Measurements from ENCODE around the gene GJA4.

GJA4 gene

GRCh38 chr1:34785231-34785874 is 7.4 kb upstream of the GJA4 start:
- Histone ChIP-seq H3K4me2 (ENCODE audit: insufficient read depth, low read length) (no peak overlapping the region), H3K36me3 (ENCODE audit: insufficient read depth, low read length) (no peaks in the 10 kb centered on the region), H3K4me1 (ENCODE audit: insufficient read depth, low read length) (no peaks in the 10 kb centered on the region), H2AFZ (ENCODE audit: low read depth, low read length) (no peak overlapping the region), H3K9ac (ENCODE audit: low read depth, low read length) (no peak overlapping the region), H3K4me3 (ENCODE audit: low read depth in 1 of 2, low read length in 2 of 2) (no peak overlapping the region), H3K79me2 (ENCODE audit: insufficient read depth, low read length) (no peaks in the 10 kb centered on the region), H3K9me3 (ENCODE audit: insufficient read depth, low read length, severe bottlenecking) (no peaks in the 10 kb centered on the region), H3K27ac (ENCODE audit: low read length) (no peak overlapping the region), H4K20me1 (ENCODE audit: insufficient read depth, low read length) (peaks cover 13% of the 10 kb centered on the region; the same call in 1 of the 2 replicates), H3K27me3 (ENCODE audit: insufficient read depth, low read length, poor library complexity) (no peaks in the 10 kb centered on the region)
- ATAC-seq (ENCODE audit: insufficient read depth, low read depth), result no peak
- TF ChIP-seq EZH2 (IDR thresholded peaks at IDR 0.05; ENCODE audit: borderline replicate concordance, low read depth, low read length, severe bottlenecking) (no peak), CTCF (IDR thresholded peaks at IDR 0.05; ENCODE audit: borderline replicate concordance, extremely low read depth, low read length, poor library complexity, severe bottlenecking) (no peak)
- no peak for DNase-seq

- Histone ChIP-seq H3K4me2 (ENCODE audit: insufficient read depth, low read length) (no peak overlapping the region), H3K27me3 (ENCODE audit: insufficient read depth, low read length, poor library complexity) (no peaks in the 10 kb centered on the region), H2AFZ (ENCODE audit: low read depth, low read length) (no peak overlapping the region), H3K4me1 (ENCODE audit: insufficient read depth, low read length) (no peaks in the 10 kb centered on the region), H3K9me3 (ENCODE audit: insufficient read depth, low read length, severe bottlenecking) (no peaks in the 10 kb centered on the region), H3K9ac (ENCODE audit: low read depth, low read length) (no peak overlapping the region), H4K20me1 (ENCODE audit: insufficient read depth, low read length) (peaks cover 13% of the 10 kb centered on the region; the same call in 1 of the 2 replicates), H3K4me3 (ENCODE audit: low read depth in 1 of 2, low read length in 2 of 2) (no peak overlapping the region), H3K27ac (ENCODE audit: low read length) (no peak overlapping the region), H3K36me3 (ENCODE audit: insufficient read depth, low read length) (no peaks in the 10 kb centered on the region), H3K79me2 (ENCODE audit: insufficient read depth, low read length) (no peaks in the 10 kb centered on the region)
- ATAC-seq (ENCODE audit: insufficient read depth, low read depth) (no peak), DNase-seq (no peak)
- TF ChIP-seq EZH2 (IDR thresholded peaks at IDR 0.05; ENCODE audit: borderline replicate concordance, low read depth, low read length, severe bottlenecking) (no peak), CTCF (IDR thresholded peaks at IDR 0.05; ENCODE audit: borderline replicate concordance, extremely low read depth, low read length, poor library complexity, severe bottlenecking) (no peak)
Observed at GRCh38 chr1:34785875-34786470, 6.8 kb upstream of the GJA4 start.

- Histone ChIP-seq H3K27ac (ENCODE audit: low read length) (no peak overlapping the region), H2AFZ (ENCODE audit: low read depth, low read length) (no peak overlapping the region), H3K4me2 (ENCODE audit: insufficient read depth, low read length) (no peak overlapping the region), H4K20me1 (ENCODE audit: insufficient read depth, low read length) (peaks cover 13% of the 10 kb centered on the region; the same call in 1 of the 2 replicates), H3K79me2 (ENCODE audit: insufficient read depth, low read length) (no peaks in the 10 kb centered on the region), H3K27me3 (ENCODE audit: insufficient read depth, low read length, poor library complexity) (no peaks in the 10 kb centered on the region), H3K9ac (ENCODE audit: low read depth, low read length) (no peak overlapping the region), H3K36me3 (ENCODE audit: insufficient read depth, low read length) (no peaks in the 10 kb centered on the region), H3K4me3 (ENCODE audit: low read depth in 1 of 2, low read length in 2 of 2) (no peak overlapping the region), H3K4me1 (ENCODE audit: insufficient read depth, low read length) (no peaks in the 10 kb centered on the region), H3K9me3 (ENCODE audit: insufficient read depth, low read length, severe bottlenecking) (no peaks in the 10 kb centered on the region)
- TF ChIP-seq EZH2 (IDR thresholded peaks at IDR 0.05; ENCODE audit: borderline replicate concordance, low read depth, low read length, severe bottlenecking) (no peak), CTCF (IDR thresholded peaks at IDR 0.05; ENCODE audit: borderline replicate concordance, extremely low read depth, low read length, poor library complexity, severe bottlenecking) (peak; percentile 93)
- DNase-seq (peak; percentile 63), ATAC-seq (ENCODE audit: insufficient read depth, low read depth) (peak; percentile 90)
Observed at GRCh38 chr1:34786521-34787325, 6.1 kb upstream of the GJA4 start.

Data from DND-41 (cell line).